ENCODE results near the gene TTC13. TPM values are rescaled to one million over a fixed set of nuclear protein-coding genes. Genes with fewer than 3 reads are reported as not detected.
"Not testable (repeated sequence)": the region's sequence is repeated elsewhere in the genome, so short reads cannot be mapped to it uniquely, and the experiment has no call there.

TTC13 gene
- total RNA-seq, 2 experiments from 2014 or later = 24.9 to 25.0 TPM

DNA sequence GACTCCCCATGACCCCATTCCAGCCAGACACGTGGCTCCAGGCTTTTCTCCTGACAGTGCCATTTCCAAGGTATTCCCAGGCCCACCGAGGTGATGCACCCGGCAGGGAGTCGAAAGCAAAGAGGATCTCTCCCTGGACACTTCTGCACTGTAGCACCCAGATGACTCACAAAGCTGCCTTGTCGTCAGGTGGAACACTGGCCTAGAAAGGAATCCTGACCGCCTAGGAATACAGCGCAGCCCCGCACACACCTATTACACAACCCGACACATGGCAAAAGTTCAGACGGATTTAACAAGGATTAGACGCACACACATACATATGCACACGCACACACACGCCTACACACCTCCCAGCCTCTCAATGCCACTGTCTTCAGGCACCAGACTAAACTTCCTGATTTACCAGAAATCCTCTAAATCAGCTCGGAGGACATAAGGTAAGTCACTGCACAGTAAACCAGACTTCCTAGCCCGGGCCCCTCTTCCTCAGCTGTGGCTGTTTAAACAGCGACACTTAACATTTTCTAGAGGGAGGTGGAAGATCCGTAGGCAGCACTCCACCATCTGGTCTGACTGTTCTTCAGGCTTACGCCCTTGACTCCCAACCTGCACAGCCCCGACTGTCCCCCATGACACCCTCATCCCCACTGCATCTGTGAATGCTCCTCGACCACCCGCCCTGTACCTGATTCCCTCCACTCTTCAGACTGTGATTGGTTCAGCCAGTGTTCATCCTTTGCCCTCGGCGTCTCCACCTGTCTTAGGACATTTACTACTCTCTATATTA lies 48.7 kb upstream of the TTC13 start:
- Mint-ChIP-seq H3K27ac (no peak overlapping the region), H3K27me3 (no peaks in the 10 kb centered on the region), H3K4me1 (ENCODE audit: low read depth) (peaks cover 6% of the 10 kb centered on the region), H3K9me3 (no peaks in the 10 kb centered on the region), H3K4me3 (no peak overlapping the region), H3K36me3 (ENCODE audit: low read depth) (no peaks in the 10 kb centered on the region)
- Histone ChIP-seq H3K4me1 (ENCODE audit: insufficient read depth, low read length) (no peaks in the 10 kb centered on the region), H3K27me3 (ENCODE audit: control insufficient read depth in 1 of 2, insufficient read depth in 2 of 2, low read length in 2 of 2) (no peaks in the 10 kb centered on the region), H3K4me3 (ENCODE audit: low read length) (no peak overlapping the region), H3K36me3 (ENCODE audit: insufficient read depth, low read length) (no peaks in the 10 kb centered on the region), H3K27ac (ENCODE audit: low read depth in 1 of 2, low read length in 2 of 2) (no peak overlapping the region), H3K9me3 (ENCODE audit: control insufficient read depth in 1 of 2, insufficient read depth in 1 of 2, low read length in 2 of 2) (no peaks in the 10 kb centered on the region)
- intact Hi-C loops (cut with DNase I, micrococcal nuclease) = no loop called here
- ChIA-PET CTCF (no interaction called here), POLR2A (no interaction called here)
- DNase-seq = no peak
- no peak for TF ChIP-seq CTCF (IDR thresholded peaks at IDR 0.05)
- ATAC-seq (ENCODE audit: poor library complexity) = no peak

- Mint-ChIP-seq H3K27me3 (no peaks in the 10 kb centered on the region), H3K27ac (no peak overlapping the region)
Observed at GRCh38 chr1:231026576-231026975, 47.9 kb upstream of the TTC13 start.

DNA sequence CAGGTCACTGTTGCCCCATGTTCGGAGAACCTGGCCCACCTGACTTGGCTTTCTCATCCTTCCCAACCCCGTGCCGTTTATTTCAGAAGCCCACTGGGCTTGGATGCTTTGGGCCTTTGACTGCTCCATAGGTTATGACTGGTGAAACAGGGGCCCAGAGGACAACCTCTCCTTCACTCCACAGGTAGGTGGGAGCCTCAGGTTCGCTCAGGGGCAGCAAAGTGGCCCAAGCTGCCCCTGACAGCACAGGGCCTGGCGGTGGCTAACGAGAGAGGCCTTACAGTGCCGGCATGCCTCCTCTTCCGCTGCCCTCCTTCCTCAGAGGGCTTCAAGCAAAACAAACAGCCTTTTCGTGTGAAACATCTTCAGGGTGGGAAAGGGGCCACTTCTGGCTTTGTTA lies 44.5 kb upstream of the TTC13 start:
- no peaks in the 10 kb centered on the region for H3K9me3 Mint-ChIP-seq
- CTCF ChIA-PET = no interaction called here
- DNase-seq (no peak), ATAC-seq (ENCODE audit: poor library complexity) (no peak)
- Histone ChIP-seq H3K27me3 (ENCODE audit: control insufficient read depth in 1 of 2, insufficient read depth in 2 of 2, low read length in 2 of 2) (no peaks in the 10 kb centered on the region), H3K4me3 (ENCODE audit: low read length) (no peak overlapping the region), H3K27ac (ENCODE audit: low read depth in 1 of 2, low read length in 2 of 2) (no peak overlapping the region), H3K9me3 (ENCODE audit: control insufficient read depth in 1 of 2, insufficient read depth in 1 of 2, low read length in 2 of 2) (no peaks in the 10 kb centered on the region), H3K4me1 (ENCODE audit: insufficient read depth, low read length) (peaks cover 4% of the 10 kb centered on the region), H3K36me3 (ENCODE audit: insufficient read depth, low read length) (no peaks in the 10 kb centered on the region)
- H3K27me3 Mint-ChIP-seq = no peaks in the 10 kb centered on the region
- H3K4me3 Mint-ChIP-seq = no peak overlapping the region
- H3K27ac Mint-ChIP-seq = no peak overlapping the region
- peaks cover 15% of the 10 kb centered on the region for H3K4me1 Mint-ChIP-seq (ENCODE audit: low read depth)
- POLR2A ChIA-PET = no interaction called here
- H3K36me3 Mint-ChIP-seq (ENCODE audit: low read depth) = peaks cover 10% of the 10 kb centered on the region
- TF ChIP-seq CTCF (IDR thresholded peaks at IDR 0.05) = no peak
- intact Hi-C loops (cut with DNase I, micrococcal nuclease) = no loop called here

More at GRCh38 chr1:231026576-231026975, 47.9 kb upstream of the TTC13 start:
- Mint-ChIP-seq H3K4me1 (ENCODE audit: low read depth) (peaks cover 6% of the 10 kb centered on the region), H3K36me3 (ENCODE audit: low read depth) (no peaks in the 10 kb centered on the region), H3K4me3 (no peak overlapping the region), H3K9me3 (no peaks in the 10 kb centered on the region)
- Histone ChIP-seq H3K36me3 (ENCODE audit: insufficient read depth, low read length) (no peaks in the 10 kb centered on the region), H3K27me3 (ENCODE audit: control insufficient read depth in 1 of 2, insufficient read depth in 2 of 2, low read length in 2 of 2) (no peaks in the 10 kb centered on the region), H3K4me3 (ENCODE audit: low read length) (no peak overlapping the region), H3K9me3 (ENCODE audit: control insufficient read depth in 1 of 2, insufficient read depth in 1 of 2, low read length in 2 of 2) (no peaks in the 10 kb centered on the region), H3K4me1 (ENCODE audit: insufficient read depth, low read length) (no peaks in the 10 kb centered on the region), H3K27ac (ENCODE audit: low read depth in 1 of 2, low read length in 2 of 2) (no peak overlapping the region)
- CTCF ChIA-PET = no interaction called here
- POLR2A ChIA-PET = no interaction called here
- no peak for TF ChIP-seq CTCF (IDR thresholded peaks at IDR 0.05)
- DNase-seq (no peak), ATAC-seq (ENCODE audit: poor library complexity) (no peak)
- intact Hi-C loops (cut with DNase I, micrococcal nuclease) = no loop called here

DNA sequence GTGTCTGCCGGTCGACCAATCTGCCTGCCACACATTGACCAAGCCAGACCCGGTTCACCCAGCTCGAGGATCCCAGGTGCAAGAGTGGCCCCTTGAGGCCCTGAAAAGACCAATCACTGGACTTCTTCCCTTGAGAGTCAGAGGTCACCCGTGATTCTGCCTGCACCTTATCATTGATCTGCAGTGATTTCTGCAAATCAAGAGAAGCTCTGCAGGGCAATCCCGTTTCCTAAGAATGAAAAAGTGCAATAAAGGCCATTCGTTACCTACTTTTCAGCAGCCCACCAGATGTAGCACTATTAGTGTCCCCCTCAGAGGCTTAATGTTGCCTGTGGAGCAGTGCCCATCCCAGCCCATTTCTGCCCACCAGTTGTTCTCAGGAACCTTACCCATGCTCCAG lies 43.9 kb upstream of the TTC13 start:
- DNase-seq; H3K4me3 ChIP-seq (ENCODE audit: low read length); H3K27ac ChIP-seq (ENCODE audit: low read depth in 1 of 2, low read length in 2 of 2); H3K27me3 ChIP-seq (ENCODE audit: control insufficient read depth in 1 of 2, insufficient read depth in 2 of 2, low read length in 2 of 2); ATAC-seq (ENCODE audit: poor library complexity); H3K4me1 ChIP-seq (ENCODE audit: insufficient read depth, low read length); H3K27ac Mint-ChIP-seq; H3K4me3 Mint-ChIP-seq; intact Hi-C loops (cut with DNase I, micrococcal nuclease); H3K27me3 Mint-ChIP-seq; H3K9me3 ChIP-seq (ENCODE audit: control insufficient read depth in 1 of 2, insufficient read depth in 1 of 2, low read length in 2 of 2); POLR2A ChIA-PET; CTCF ChIA-PET; H3K36me3 ChIP-seq (ENCODE audit: insufficient read depth, low read length); H3K9me3 Mint-ChIP-seq: not testable (repeated sequence)
- Mint-ChIP-seq H3K4me1 (ENCODE audit: low read depth) (peaks cover 15% of the 10 kb centered on the region), H3K36me3 (ENCODE audit: low read depth) (peaks cover 12% of the 10 kb centered on the region)
